GM10266 (cell line): ENCODE data around the gene PIGT.

Source experiments
- DNase-seq: peaks from one replicate; pipeline ENCODE4 v3.0.0; 2012; ENCODE audit errors: extremely low spot score
- CTCF ChIP-seq: IDR thresholded peaks from 2 replicates; pipeline ENCODE4 v1.5.1; 2012; ENCODE audit warnings: mild to moderate bottlenecking, low read depth; ENCODE audit not compliant: control insufficient read depth, insufficient read depth; ENCODE audit errors: missing control alignments

The PIGT gene

GRCh38 chr20:45400346-45401031, 15.5 kb upstream of the PIGT start:
- no peak for TF ChIP-seq CTCF
- DNase-seq = no peak

GRCh38 chr20:45402946-45403345, 13.0 kb upstream of the PIGT start:
- TF ChIP-seq CTCF = no peak
- DNase-seq = no peak

- no peak for TF ChIP-seq CTCF
- DNase-seq = peak; percentile 21
These were observed 11.5 kb upstream of the PIGT start for GRCh38 chr20:45404438-45404837.

GRCh38 chr20:45405571-45406259, 10.2 kb upstream of the PIGT start:
- no peak for TF ChIP-seq CTCF
- DNase-seq = peak; percentile 39

- peak; percentile 28 for TF ChIP-seq CTCF
These were observed 9.5 kb upstream of the PIGT start for GRCh38 chr20:45406260-45407066.

GRCh38 chr20:45407067-45407745, 8.7 kb upstream of the PIGT start:
- no peak for TF ChIP-seq CTCF
- peak; percentile 30 for DNase-seq

More at GRCh38 chr20:45406260-45407066, 9.5 kb upstream of the PIGT start:
- peak; percentile 65 for DNase-seq
